ENCODE measurements around the gene RNF126.

- TF ChIP-seq, protein P1, sequence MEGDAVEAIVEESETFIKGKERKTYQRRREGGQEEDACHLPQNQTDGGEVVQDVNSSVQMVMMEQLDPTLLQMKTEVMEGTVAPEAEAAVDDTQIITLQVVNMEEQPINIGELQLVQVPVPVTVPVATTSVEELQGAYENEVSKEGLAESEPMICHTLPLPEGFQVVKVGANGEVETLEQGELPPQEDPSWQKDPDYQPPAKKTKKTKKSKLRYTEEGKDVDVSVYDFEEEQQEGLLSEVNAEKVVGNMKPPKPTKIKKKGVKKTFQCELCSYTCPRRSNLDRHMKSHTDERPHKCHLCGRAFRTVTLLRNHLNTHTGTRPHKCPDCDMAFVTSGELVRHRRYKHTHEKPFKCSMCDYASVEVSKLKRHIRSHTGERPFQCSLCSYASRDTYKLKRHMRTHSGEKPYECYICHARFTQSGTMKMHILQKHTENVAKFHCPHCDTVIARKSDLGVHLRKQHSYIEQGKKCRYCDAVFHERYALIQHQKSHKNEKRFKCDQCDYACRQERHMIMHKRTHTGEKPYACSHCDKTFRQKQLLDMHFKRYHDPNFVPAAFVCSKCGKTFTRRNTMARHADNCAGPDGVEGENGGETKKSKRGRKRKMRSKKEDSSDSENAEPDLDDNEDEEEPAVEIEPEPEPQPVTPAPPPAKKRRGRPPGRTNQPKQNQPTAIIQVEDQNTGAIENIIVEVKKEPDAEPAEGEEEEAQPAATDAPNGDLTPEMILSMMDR (IDR thresholded peaks at IDR 0.05; ENCODE audit: insufficient read depth, low read length) = no peak
- TF ChIP-seq SPI1 (IDR thresholded peaks at IDR 0.05; ENCODE audit: borderline replicate concordance, low read depth) = no peak
These were observed 7.6 kb upstream of the RNF126 start for GRCh38 chr19:670609-671075.

All from HL-60 (cell line).